SIG-M5 treated with dmso at 0.1 percent for 504 hours (cell line): ENCODE measurements around the gene IL4I1.

Experiments used
- DNase-seq: peaks from one replicate; lab custom pipeline; 2025; ENCODE audit not compliant: unreplicated experiment; lab: John Stamatoyannopoulos, UW

IL4I1 gene

GRCh38 chr19:49904136-49904535 is 7.4 kb upstream of the IL4I1 start:
- no peak for DNase-seq

GRCh38 chr19:49895566-49896297 is 955 bp downstream of the IL4I1 start:
- no peak for DNase-seq

DNA sequence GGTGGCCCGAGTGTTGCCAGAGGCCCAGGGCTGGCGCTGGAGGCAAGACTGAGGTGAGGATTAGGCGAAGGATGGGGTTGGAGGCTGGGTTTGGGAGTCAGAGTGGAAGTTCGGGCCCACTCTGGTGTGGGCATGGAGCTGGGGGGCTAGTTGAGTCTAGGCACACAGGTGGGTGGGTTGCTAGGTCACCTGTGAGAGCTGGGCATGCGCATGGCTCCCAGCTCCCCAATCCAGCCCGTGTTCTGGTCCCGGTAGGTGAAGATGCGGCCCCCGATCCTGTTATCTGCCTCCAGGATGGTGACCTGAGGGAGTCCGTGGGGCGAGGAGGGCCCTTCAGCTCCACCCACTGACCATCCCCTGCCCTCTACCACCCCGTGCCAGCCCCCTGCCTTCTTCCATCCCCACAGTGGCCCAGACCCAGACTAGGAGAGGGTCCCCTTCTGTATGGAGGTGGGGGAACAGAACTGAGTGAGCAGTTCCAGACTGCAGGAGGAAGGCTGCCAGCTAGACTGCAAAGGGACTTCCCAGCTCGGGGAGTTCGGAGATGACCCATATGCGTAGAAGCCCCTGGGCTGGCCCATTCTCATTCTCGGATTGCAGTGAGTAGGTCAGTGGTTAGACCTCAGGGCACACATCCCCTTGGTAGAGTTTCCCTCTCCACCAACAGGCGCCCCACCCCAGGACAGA is 1.7 kb downstream of the IL4I1 start:
- no peak for DNase-seq

GRCh38 chr19:49894011-49894664 is 2.5 kb downstream of the IL4I1 start:
- no peak for DNase-seq

GRCh38 chr19:49892716-49893115 is 4.0 kb downstream of the IL4I1 start:
- DNase-seq = no peak

- DNase-seq = no peak
Observed at GRCh38 chr19:49891393-49891792, 5.3 kb downstream of the IL4I1 start.

GRCh38 chr19:49890349-49891311 is 6.1 kb downstream of the IL4I1 start:
- DNase-seq = no peak

DNA sequence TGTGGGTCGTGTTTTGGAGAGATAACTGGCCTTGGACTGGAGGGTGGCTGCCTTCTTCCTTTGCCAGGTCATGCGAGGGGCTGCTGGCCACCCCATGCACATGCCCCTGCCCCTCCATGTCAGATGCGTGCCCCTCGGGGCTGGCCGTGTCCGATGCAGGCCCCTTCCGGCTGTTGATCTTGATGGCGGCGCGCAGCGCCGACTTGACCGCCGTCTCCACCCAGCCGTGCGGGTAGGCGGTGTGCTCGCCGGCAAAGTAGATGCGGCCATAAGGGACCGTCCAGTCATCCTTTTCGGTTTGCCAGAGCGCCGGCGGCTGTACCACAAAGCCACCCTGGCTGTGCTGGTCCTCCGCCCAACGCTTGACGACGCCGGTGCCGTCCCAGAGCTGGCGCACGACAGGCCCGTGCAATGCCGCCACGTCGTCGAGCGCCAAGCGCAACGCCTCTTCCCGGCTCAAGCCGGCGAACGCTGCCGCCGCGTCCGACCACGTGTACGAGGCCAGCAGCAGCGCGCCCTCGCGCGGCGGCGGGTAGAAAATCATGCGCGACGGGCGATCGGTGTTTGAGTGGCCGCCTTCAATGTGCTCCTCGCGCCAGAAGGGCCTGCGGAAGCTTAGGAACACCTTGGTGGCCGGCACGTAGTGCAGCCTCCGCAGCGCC is 6.9 kb downstream of the IL4I1 start:
- peak; percentile 10 for DNase-seq

DNA sequence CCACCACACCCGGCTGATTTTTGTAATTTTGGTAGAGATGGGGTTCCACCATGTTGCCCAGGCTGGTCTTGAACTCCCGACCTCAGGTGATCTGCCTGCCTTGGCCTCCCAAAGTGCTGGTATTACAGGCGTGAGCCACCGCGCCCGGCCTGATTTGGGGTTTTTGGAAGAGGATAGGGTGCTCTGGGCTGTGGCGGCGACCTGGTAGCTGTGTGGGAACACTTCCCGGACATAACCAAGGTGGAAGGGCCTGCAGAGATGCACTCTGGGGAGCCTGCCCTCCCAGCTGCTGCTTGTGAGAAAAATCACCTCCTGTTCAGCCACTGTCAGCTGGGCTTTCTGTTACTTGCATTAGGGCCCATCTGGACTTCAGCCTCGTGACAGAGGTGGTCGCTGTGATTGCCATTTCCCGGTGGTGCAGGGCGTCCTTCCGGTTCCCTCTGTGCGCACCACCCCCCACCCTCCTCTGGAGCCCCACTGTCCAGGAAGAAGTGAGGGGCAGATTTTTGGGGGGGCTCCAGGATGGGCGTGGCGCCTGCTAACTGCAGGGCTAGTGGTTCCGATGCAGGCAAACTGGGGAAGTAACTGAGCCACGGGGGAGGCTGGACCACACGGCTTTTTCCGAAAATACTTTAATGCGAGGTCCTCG is 7.5 kb downstream of the IL4I1 start:
- DNase-seq = no peak

DNA sequence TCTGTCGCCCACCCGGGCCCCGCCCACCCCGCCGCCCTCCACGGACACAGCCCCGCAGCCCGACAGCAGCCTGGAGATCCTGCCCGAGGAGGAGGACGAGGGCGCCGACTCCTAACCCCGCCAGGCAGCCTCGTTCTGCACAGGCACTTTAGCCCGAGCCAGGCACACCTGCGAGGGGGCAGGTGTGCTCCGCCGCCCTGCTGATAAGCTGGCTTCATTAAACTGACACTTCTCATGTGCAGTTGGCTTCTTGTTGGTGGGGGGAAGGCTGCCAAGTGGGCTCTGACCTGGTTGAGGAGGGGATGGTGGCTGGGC is 8.2 kb downstream of the IL4I1 start:
- no peak for DNase-seq

DNA sequence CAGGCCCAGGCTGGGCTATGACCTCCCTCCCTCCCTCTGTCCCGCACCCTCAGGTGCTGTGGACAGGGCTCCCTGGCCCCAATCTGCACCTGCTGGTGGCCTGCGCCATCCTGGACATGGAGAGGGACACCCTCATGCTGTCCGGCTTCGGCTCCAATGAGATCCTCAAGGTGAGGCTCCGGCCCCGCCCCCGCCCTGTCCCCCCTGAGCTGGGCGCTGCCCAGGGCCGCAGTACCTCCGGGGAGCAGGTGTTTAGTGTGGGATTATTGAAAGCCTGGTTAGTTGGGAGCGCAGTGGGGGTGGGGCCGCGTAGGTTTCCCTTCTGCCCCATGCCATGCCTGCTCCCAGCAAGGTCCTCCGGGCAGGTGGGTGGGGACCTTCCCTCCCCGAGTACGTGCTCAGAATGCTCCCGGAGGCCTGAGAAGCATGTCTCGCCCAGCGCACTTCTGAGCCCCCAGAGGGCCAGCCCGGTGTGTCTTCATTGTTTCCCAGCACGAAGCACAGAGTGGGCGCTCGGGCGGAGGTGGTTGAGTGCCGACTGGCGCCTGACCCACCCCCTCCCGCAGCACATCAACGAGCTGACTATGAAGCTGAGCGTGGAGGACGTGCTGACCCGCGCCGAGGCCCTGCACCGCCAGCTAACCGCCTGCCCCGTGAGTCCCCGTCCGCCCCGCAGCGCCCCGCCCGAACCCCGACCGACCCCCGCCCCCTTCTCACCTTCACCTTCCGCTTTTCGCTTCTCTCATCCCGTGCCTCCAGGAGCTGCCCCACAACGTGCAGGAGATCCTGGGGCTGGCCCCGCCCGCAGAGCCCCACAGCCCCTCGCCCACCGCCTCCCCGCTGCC is 8.8 kb downstream of the IL4I1 start:
- DNase-seq = no peak

GRCh38 chr19:49887037-49887664 is 9.5 kb downstream of the IL4I1 start:
- DNase-seq = no peak

DNA sequence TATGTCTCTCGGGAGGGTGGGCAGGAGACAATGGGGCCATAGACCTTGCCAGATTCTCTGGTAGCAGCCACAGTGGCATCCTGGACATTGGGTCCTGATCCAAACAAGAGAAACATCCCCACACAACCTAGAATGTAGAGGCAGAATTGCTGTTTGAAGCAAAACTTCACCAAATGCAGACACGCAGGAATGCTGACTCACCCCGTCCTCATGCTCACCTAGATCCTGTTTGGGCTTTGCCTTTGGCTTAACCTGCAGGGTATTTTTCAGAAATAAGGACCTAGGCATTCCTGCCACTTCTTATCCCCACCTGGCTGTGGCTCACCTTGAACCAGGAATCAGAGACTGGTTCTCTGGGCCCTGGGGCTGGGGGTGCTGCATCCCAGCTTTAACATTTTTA is 11.9 kb downstream of the IL4I1 start:
- no peak for DNase-seq

- no peak for DNase-seq
Observed at GRCh38 chr19:49884109-49884508, 12.6 kb downstream of the IL4I1 start.

- no peak for DNase-seq
Observed at GRCh38 chr19:49883094-49883493, 13.6 kb downstream of the IL4I1 start.

DNA sequence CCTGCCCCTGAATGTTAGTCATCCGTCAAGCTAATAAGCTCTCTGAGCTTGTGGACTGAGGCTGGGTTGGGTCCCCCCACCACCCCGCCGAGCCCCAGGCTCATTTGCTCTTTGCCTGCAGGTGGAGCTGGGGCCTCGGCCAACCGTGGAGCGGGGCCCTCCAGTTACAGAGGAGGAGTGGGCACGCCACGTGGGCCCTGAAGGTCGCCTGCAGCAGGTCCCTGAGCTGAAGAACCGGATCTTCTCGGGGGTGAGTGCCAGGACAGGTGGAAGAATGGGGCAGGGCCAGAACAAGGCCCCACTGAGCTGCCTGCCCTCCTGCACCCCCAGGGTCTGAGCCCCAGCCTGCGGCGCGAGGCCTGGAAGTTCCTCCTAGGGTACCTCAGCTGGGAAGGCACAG is 14.0 kb downstream of the IL4I1 start:
- no peak for DNase-seq

- no peak for DNase-seq
Observed at GRCh38 chr19:49881672-49882394, 14.9 kb downstream of the IL4I1 start.

- no peak for DNase-seq
Observed at GRCh38 chr19:49881186-49881585, 15.5 kb downstream of the IL4I1 start.
